Measurements from ENCODE around the gene M1AP. TPM values are rescaled to one million over a fixed set of nuclear protein-coding genes. Genes with fewer than 3 reads are reported as not detected.

Gene M1AP
- total and polyA plus RNA-seq, 2 experiments from 2014 or later: not detected

DNA sequence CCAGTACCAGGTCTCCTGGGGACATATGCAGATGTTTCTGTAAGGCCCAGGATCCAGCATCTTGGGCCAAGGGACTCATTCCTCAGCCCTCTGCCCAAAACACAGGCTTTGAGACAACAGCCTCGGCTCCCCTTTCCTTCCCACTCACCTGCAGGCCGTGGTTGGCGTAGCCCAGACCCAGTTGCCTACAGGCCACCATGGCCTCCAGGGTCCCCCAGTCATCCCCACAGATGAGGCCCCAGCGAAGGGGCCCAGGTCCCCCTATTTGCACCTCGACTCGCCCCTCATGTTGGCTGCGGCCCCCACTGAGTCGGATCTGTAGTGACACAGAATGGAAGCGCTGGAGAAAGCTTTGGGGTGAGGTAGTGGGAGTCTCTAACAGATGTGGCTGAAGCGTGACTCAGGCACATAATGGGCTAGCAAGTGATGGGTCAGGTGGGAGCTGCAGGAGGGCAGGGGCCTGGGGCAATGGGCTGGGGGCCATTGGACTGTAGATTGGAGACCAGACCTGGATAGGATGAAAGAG lies 112.6 kb downstream of the M1AP start:
- Histone ChIP-seq H3K4me1 (ENCODE audit: low read depth) (peaks cover 4% of the 10 kb centered on the region), H3K27ac (no peak overlapping the region), H3K27me3 (no peaks in the 10 kb centered on the region), H3K9me3 (ENCODE audit: low read depth) (no peaks in the 10 kb centered on the region), H3K4me3 (no peak overlapping the region), H3K36me3 (peaks cover 9% of the 10 kb centered on the region)
- no peak for DNase-seq (ENCODE audit: low read depth in 1 of 2, low spot score in 1 of 2)
- TF ChIP-seq, protein P1, sequence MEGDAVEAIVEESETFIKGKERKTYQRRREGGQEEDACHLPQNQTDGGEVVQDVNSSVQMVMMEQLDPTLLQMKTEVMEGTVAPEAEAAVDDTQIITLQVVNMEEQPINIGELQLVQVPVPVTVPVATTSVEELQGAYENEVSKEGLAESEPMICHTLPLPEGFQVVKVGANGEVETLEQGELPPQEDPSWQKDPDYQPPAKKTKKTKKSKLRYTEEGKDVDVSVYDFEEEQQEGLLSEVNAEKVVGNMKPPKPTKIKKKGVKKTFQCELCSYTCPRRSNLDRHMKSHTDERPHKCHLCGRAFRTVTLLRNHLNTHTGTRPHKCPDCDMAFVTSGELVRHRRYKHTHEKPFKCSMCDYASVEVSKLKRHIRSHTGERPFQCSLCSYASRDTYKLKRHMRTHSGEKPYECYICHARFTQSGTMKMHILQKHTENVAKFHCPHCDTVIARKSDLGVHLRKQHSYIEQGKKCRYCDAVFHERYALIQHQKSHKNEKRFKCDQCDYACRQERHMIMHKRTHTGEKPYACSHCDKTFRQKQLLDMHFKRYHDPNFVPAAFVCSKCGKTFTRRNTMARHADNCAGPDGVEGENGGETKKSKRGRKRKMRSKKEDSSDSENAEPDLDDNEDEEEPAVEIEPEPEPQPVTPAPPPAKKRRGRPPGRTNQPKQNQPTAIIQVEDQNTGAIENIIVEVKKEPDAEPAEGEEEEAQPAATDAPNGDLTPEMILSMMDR (IDR thresholded peaks at IDR 0.05; ENCODE audit: low read depth, low read length): no peak

GRCh38 chr2:74534411-74534810 lies 113.7 kb downstream of the M1AP start:
- Histone ChIP-seq H3K9me3 (ENCODE audit: low read depth) (no peaks in the 10 kb centered on the region), H3K4me1 (ENCODE audit: low read depth) (peaks cover 5% of the 10 kb centered on the region), H3K27me3 (no peaks in the 10 kb centered on the region), H3K27ac (no peak overlapping the region), H3K36me3 (peaks cover 9% of the 10 kb centered on the region), H3K4me3 (no peak overlapping the region)
- no peak for DNase-seq (ENCODE audit: low read depth in 1 of 2, low spot score in 1 of 2)
- TF ChIP-seq, protein P1 (IDR thresholded peaks at IDR 0.05; ENCODE audit: low read depth, low read length): no peak

DNA sequence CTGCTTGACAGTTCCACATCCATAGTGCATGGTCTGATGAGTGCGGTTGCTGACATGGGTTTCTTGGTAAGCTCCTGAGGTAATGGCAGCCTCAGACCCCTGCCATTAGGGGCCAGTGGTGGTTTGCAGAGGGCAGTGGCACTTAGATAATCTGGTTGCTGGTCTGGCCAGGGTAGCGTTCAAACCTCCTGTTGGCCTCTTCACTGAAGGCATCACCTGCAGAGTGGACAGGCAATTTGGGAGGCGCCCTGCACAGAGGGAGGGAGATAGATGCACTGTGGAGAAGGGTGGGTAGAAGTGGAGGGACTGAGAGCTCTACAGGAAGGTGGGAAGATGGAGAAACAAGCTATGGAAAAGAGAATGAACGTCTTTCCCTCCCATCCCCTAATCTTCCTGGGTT lies 114.7 kb downstream of the M1AP start:
- DNase-seq (ENCODE audit: low read depth in 1 of 2, low spot score in 1 of 2): no peak
- Histone ChIP-seq H3K4me3 (no peak overlapping the region), H3K4me1 (ENCODE audit: low read depth) (peaks cover 8% of the 10 kb centered on the region), H3K9me3 (ENCODE audit: low read depth) (no peaks in the 10 kb centered on the region), H3K36me3 (peaks cover 9% of the 10 kb centered on the region), H3K27me3 (no peaks in the 10 kb centered on the region), H3K27ac (no peak overlapping the region)
- TF ChIP-seq, protein P1 (IDR thresholded peaks at IDR 0.05; ENCODE audit: low read depth, low read length): no peak

- Histone ChIP-seq H3K36me3 (peaks cover 9% of the 10 kb centered on the region), H3K27me3 (no peaks in the 10 kb centered on the region), H3K27ac (no peak overlapping the region), H3K9me3 (ENCODE audit: low read depth) (no peaks in the 10 kb centered on the region), H3K4me3 (no peak overlapping the region), H3K4me1 (ENCODE audit: low read depth) (peaks cover 9% of the 10 kb centered on the region)
- DNase-seq (ENCODE audit: low read depth in 1 of 2, low spot score in 1 of 2): peak in 1 of 2 donors; percentile 68
- TF ChIP-seq, protein P1 (IDR thresholded peaks at IDR 0.05; ENCODE audit: low read depth, low read length): peak; percentile 31
Measured at GRCh38 chr2:74532222-74532621, 115.9 kb downstream of the M1AP start.

DNA sequence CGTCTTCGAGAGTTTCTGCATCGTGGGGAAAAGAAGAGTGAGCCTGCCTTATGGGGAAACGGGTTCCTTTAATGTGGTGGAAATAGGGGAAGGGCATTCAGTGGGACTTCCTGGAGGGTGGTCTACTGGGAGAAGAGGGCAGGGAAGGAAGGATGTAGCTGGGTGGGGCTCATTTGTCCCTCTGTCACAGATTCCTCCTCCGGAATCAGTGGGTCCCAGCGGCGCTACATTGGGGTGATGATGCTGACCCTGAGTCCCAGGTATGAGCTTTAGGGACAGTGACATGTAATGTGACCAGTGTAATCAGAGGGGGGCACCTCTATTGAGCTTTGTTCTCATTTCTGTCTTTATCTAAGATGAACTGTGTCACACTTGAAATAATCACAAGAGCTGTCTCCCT lies 116.5 kb downstream of the M1AP start:
- no peaks in the 10 kb centered on the region for H3K27me3 ChIP-seq
- no peak overlapping the region for H3K4me3 ChIP-seq
- no peak for DNase-seq (ENCODE audit: low read depth in 1 of 2, low spot score in 1 of 2)
- no peaks in the 10 kb centered on the region for H3K9me3 ChIP-seq (ENCODE audit: low read depth)
- no peak overlapping the region for H3K27ac ChIP-seq
- H3K4me1 ChIP-seq (ENCODE audit: low read depth): peaks cover 9% of the 10 kb centered on the region
- TF ChIP-seq, protein P1 (IDR thresholded peaks at IDR 0.05; ENCODE audit: low read depth, low read length): no peak
- peaks cover 11% of the 10 kb centered on the region for H3K36me3 ChIP-seq
